ENCODE results near the gene MACF1. TPM values are rescaled to one million over a fixed set of nuclear protein-coding genes. Genes with fewer than 3 reads are reported as not detected.

MACF1 gene
- polyA plus RNA-seq, 1 of the 3 experiments (the other 2 are of a cell fraction), result 37.6 TPM

DNA sequence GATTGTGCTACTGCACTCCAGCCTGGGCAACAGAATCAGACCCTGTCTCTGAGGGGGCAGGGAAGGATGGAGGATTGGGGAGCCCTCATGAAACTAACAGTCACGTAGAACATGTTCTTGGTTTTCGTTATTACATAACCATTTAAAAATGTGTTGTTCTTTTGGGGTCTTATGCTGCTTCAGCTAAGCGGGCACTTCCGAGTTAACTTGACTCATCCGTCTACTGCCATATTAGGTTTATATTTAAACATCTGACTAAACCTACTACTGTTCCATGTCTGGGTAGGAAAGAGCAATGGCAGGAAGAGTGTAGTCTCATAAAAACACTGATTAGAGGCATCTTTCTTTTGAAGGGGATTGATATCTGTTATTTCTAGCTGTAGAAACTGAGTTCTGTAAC is 227.4 kb downstream of the MACF1 start:
- no peak overlapping the region for H2AFZ ChIP-seq (ENCODE audit: low read depth)
- H3F3A ChIP-seq (replicated peaks; ENCODE audit: insufficient read depth), result peaks cover 26% of the 10 kb centered on the region
- H3K79me2 ChIP-seq (ENCODE audit: insufficient read depth), result peaks cover 45% of the 10 kb centered on the region; the same call in 1 of the 2 replicates
- H3K9me3 ChIP-seq, result no peaks in the 10 kb centered on the region
- DNase-seq, result no peak
- no peaks in the 10 kb centered on the region for H3K27me3 ChIP-seq (ENCODE audit: insufficient read depth)
- no peaks in the 10 kb centered on the region for H3K9me2 ChIP-seq
- POLR2A ChIA-PET, result no interaction called here
- no peak overlapping the region for H3K27ac ChIP-seq (ENCODE audit: low read depth in 2 of 2, low read length in 1 of 2)
- CTCF ChIA-PET, result interaction anchor here (1.0 to 4.8 kb wide), 3 partner anchors 11 to 107 kb away, joined by 3 to 18 read pairs (median 6); no protein-coding TSS in a partner anchor
- H3K4me1 ChIP-seq (ENCODE audit: control insufficient read depth in 1 of 2, insufficient read depth in 2 of 2, low read depth in 1 of 2, low read length in 1 of 2), result no peaks in the 10 kb centered on the region; a peak in 1 of 4 replicates
- H3K36me3 ChIP-seq (replicated peaks in 1 of 2; ENCODE audit: control insufficient read depth in 1 of 2, insufficient read depth in 2 of 2, low read length in 1 of 2), result peaks cover 91 to 93% of the 10 kb centered on the region in 2 experiments
- no peak overlapping the region for H3K9ac ChIP-seq
- no peak overlapping the region for H3K4me3 ChIP-seq (ENCODE audit: low read depth in 2 of 2, low read length in 1 of 2)
- TF ChIP-seq RCOR1 (IDR thresholded peaks at IDR 0.05; ENCODE audit: low read length) (no peak), NRF1 (IDR thresholded peaks at IDR 0.05; ENCODE audit: low read depth, low read length) (no peak), RXRA (IDR thresholded peaks at IDR 0.05; ENCODE audit: borderline replicate concordance, low read depth) (no peak), FOXM1 (IDR thresholded peaks at IDR 0.05; ENCODE audit: low read depth) (no peak), USF2 (IDR thresholded peaks at IDR 0.05; ENCODE audit: borderline replicate concordance, low read depth, low read length) (no peak), JUND (IDR thresholded peaks at IDR 0.05) (no peak), MAX (IDR thresholded peaks at IDR 0.05; ENCODE audit: low read depth) (no peak), POLR2AphosphoS5 (IDR thresholded peaks at IDR 0.05; ENCODE audit: low read depth, low read length) (no peak), RFX5 (IDR thresholded peaks at IDR 0.05; ENCODE audit: low read length) (no peak), TEAD4 (IDR thresholded peaks at IDR 0.05; ENCODE audit: borderline replicate concordance, insufficient read depth) (no peak), TAF1 (IDR thresholded peaks at IDR 0.05; ENCODE audit: borderline replicate concordance, low read depth, low read length) (no peak), EZH2phosphoT487 (IDR thresholded peaks at IDR 0.05; ENCODE audit: borderline replicate concordance, low read depth) (no peak), MXI1 (IDR thresholded peaks at IDR 0.05; ENCODE audit: low read depth, low read length) (no peak), GATA2 (CRISPR knock-in tag; IDR thresholded peaks at IDR 0.05) (no peak)
- H3K4me2 ChIP-seq, result no peak overlapping the region
- WGBS (ENCODE audit: low lambda C conversion rate), result 96% methylated on average over 5 of the region's 5 CpGs
- peaks cover 4% of the 10 kb centered on the region for H4K20me1 ChIP-seq (ENCODE audit: insufficient read depth)

DNA sequence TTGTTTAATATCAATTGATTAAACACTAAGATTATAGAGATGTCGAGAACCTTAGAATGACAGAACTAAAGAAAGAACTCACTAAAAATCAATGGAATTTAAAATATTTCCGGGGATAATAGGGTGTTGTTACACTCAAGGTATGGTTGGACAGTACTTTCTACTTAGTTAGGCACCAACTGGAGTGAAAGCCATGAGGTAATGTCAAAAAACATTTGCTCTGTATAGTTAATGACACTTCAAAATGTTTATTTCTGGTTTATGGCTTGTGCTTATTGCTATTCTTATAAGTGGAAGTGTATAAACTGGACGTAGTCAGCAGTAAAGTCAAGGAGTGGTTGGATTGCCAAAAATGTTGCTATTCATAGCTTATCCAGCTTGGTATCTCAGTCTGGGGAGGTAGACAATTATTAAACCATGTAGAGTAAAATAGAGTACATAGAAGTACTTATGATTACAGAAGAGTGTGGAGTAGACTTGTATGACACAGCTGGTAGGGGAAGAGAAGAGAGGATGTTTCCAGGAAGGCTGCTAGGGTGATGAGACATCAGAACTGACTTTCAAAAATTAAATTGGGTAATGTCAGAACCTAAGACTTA is 230.4 kb downstream of the MACF1 start:
- Histone ChIP-seq H3K27ac (ENCODE audit: low read depth in 2 of 2, low read length in 1 of 2) (no peak overlapping the region), H2AFZ (ENCODE audit: low read depth) (no peak overlapping the region), H3K4me3 (ENCODE audit: low read depth in 2 of 2, low read length in 1 of 2) (no peak overlapping the region), H3K36me3 (replicated peaks in 1 of 2; ENCODE audit: control insufficient read depth in 1 of 2, insufficient read depth in 2 of 2, low read length in 1 of 2) (peaks cover 81 to 89% of the 10 kb centered on the region in 2 experiments), H3K4me1 (ENCODE audit: control insufficient read depth in 1 of 2, insufficient read depth in 2 of 2, low read depth in 1 of 2, low read length in 1 of 2) (no peaks in the 10 kb centered on the region), H3K9me2 (no peaks in the 10 kb centered on the region), H3K79me2 (ENCODE audit: insufficient read depth) (peaks cover 26% of the 10 kb centered on the region; the same call in 1 of the 2 replicates), H3K27me3 (ENCODE audit: insufficient read depth) (no peaks in the 10 kb centered on the region), H4K20me1 (ENCODE audit: insufficient read depth) (no peaks in the 10 kb centered on the region), H3K9ac (no peak overlapping the region), H3K9me3 (no peaks in the 10 kb centered on the region), H3K4me2 (no peak overlapping the region), H3F3A (replicated peaks; ENCODE audit: insufficient read depth) (peaks cover 32% of the 10 kb centered on the region)
- DNase-seq, result no peak
- ChIA-PET CTCF (interaction anchor here (0.6 kb wide), 1 partner anchor 9 kb away, joined by 3 read pairs; no protein-coding TSS in a partner anchor), POLR2A (no interaction called here)
- 93% methylated on average over 3 of the region's 3 CpGs for WGBS (ENCODE audit: low lambda C conversion rate)
- TF ChIP-seq MAX (IDR thresholded peaks at IDR 0.05; ENCODE audit: low read depth) (no peak), CTCF (IDR thresholded peaks at IDR 0.05) (no peak), REST (IDR thresholded peaks at IDR 0.05; ENCODE audit: low read depth, low read length) (no peak), JUND (IDR thresholded peaks at IDR 0.05) (no peak), ELF1 (IDR thresholded peaks at IDR 0.05) (no peak), FOXM1 (IDR thresholded peaks at IDR 0.05; ENCODE audit: low read depth) (no peak), TCF12 (IDR thresholded peaks at IDR 0.05) (no peak)
- TF ChIP-seq, protein P1, sequence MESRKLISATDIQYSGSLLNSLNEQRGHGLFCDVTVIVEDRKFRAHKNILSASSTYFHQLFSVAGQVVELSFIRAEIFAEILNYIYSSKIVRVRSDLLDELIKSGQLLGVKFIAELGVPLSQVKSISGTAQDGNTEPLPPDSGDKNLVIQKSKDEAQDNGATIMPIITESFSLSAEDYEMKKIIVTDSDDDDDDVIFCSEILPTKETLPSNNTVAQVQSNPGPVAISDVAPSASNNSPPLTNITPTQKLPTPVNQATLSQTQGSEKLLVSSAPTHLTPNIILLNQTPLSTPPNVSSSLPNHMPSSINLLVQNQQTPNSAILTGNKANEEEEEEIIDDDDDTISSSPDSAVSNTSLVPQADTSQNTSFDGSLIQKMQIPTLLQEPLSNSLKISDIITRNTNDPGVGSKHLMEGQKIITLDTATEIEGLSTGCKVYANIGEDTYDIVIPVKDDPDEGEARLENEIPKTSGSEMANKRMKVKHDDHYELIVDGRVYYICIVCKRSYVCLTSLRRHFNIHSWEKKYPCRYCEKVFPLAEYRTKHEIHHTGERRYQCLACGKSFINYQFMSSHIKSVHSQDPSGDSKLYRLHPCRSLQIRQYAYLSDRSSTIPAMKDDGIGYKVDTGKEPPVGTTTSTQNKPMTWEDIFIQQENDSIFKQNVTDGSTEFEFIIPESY (IDR thresholded peaks at IDR 0.05; ENCODE audit: borderline replicate concordance, low read depth), result no peak

Measured in SK-N-SH (cell line).